OCI-LY1 (cell line): Measurements from ENCODE around the gene VIPR2.

ENCODE experiments used
- CTCF ChIP-seq: fragments of 200-600 bp; sonication (generic), shearing (Covaris generic); IDR thresholded peaks from 2 replicates; pipeline ENCODE4 v1.5.1; 2017; ENCODE audit warnings: mild to moderate bottlenecking, antibody characterized with exemption, low read length, moderate library complexity, mixed read lengths
- EZH2 ChIP-seq: fragments of 200-600 bp; sonication (generic), shearing (Covaris generic); IDR thresholded peaks from 2 replicates; pipeline ENCODE4 v1.8.0; 2017; ENCODE audit warnings: borderline replicate concordance, mixed run types, mild to moderate bottlenecking, antibody characterized with exemption, low read length, moderate library complexity, mixed read lengths

DNA sequence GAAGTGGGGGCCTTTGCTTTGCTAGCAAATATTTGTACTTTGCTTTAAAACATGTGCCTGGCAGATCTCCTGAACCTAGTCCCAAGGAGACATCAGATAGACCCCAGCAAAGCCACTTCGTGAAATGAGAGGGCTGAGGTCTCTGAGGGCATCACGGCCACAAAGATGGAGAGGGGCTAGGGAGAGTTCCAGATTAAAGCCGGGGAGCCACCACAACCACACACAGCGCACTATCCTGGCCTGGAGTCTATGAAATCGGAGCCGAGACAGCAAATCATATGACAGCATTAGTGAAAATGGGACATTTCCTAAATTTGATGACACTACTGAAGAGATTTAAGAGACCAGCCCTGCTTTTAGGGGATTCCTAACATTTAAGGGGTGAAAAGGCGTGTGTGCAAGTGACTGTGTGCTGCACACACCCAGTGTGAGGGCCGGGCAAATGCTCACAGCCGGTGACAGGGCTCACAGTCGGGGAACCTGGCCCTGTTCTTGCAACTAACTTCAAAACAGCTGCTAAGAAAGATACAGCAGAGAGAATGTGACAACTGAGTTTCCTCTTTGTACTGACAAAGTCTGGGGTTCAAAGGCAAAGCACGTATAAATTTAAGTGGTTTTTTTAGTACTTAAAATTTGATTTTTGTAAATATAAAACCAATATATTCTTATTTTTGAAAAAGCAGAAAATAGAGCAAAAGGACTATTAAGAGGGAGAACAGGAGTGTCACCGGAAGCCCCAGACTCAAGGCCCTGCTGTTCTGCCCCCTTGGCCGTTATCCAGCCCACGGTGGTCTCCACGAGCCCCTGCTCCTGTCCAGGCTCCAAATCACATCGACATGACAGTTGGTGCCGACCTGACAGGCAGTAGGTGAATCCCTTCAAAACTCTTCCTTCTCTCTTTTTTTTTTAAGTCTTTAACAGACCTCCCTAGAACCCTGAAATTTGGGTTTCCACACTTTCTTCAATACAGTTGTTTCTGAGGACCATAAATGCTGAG lies 49.5 kb downstream of the VIPR2 start:
- TF ChIP-seq CTCF = no peak
- TF ChIP-seq EZH2 = no peak
